ENCODE data around the gene TBC1D1. TPM values are rescaled to one million over a fixed set of nuclear protein-coding genes. Genes with fewer than 3 reads are reported as not detected.

TBC1D1 gene
- total RNA-seq, 1 experiment from 2014 or later: 56.0 TPM

- POLR2A ChIA-PET: no interaction called here
- DNase-seq (ENCODE audit: low read depth, low spot score) (no peak), ATAC-seq (no peak)
- Histone ChIP-seq H3K27me3 (ENCODE audit: control insufficient read depth, insufficient read depth, low read length) (no peaks in the 10 kb centered on the region), H3K4me3 (ENCODE audit: low read depth in 2 of 2, low read length in 2 of 2) (no peak overlapping the region), H3K4me1 (ENCODE audit: control insufficient read depth, insufficient read depth, low read length) (no peaks in the 10 kb centered on the region), H3K36me3 (ENCODE audit: control insufficient read depth, insufficient read depth, low read length) (no peaks in the 10 kb centered on the region), H3K27ac (ENCODE audit: low read length) (no peak overlapping the region), H3K9me3 (ENCODE audit: control insufficient read depth, insufficient read depth, low read depth, low read length) (no peaks in the 10 kb centered on the region)
- no TSS peak for BruUV-seq (replicated peaks)
- intact Hi-C loops (cut with micrococcal nuclease; ENCODE audit: unreplicated experiment) (loop anchor here (10.0 kb wide), 1 partner anchor 100 kb away; no protein-coding TSS in a partner anchor), in situ Hi-C loops (cut with HindIII; ENCODE audit: low pct_unique_long_range_greater_than_20kb, low sequenced_read_pairs) (no loop called here)
- TF ChIP-seq POLR2AphosphoS5 (IDR thresholded peaks at IDR 0.05; ENCODE audit: low read depth, low read length) (no peak), TCF7L2 (IDR thresholded peaks at IDR 0.05; ENCODE audit: low read depth, low read length) (no peak), SIN3A (IDR thresholded peaks at IDR 0.05; ENCODE audit: borderline replicate concordance, insufficient read depth, low read depth, low read length) (no peak), REST (IDR thresholded peaks at IDR 0.05; ENCODE audit: insufficient read depth in 1 of 2, low read depth in 2 of 2, low read length in 1 of 2) (no peak), CTCF (IDR thresholded peaks at IDR 0.05) (no peak)
- CTCF ChIA-PET: interaction anchor here (1.1 kb wide), 1 partner anchor 556 kb away, joined by 4 read pairs; no protein-coding TSS in a partner anchor
Measured at GRCh38 chr4:38174801-38175200, 283.9 kb downstream of the TBC1D1 start.

GRCh38 chr4:38176165-38176564 is 285.3 kb downstream of the TBC1D1 start:
- Histone ChIP-seq H3K27me3 (ENCODE audit: control insufficient read depth, insufficient read depth, low read length) (no peaks in the 10 kb centered on the region), H3K4me1 (ENCODE audit: control insufficient read depth, insufficient read depth, low read length) (no peaks in the 10 kb centered on the region), H3K4me3 (ENCODE audit: low read depth in 2 of 2, low read length in 2 of 2) (no peak overlapping the region), H3K27ac (ENCODE audit: low read length) (no peak overlapping the region), H3K9me3 (ENCODE audit: control insufficient read depth, insufficient read depth, low read depth, low read length) (no peaks in the 10 kb centered on the region), H3K36me3 (ENCODE audit: control insufficient read depth, insufficient read depth, low read length) (no peaks in the 10 kb centered on the region)
- no peak for ATAC-seq
- intact Hi-C loops (cut with micrococcal nuclease; ENCODE audit: unreplicated experiment): loop anchor here (10.0 kb wide), 1 partner anchor 101 kb away; no protein-coding TSS in a partner anchor
- ChIA-PET POLR2A (no interaction called here), CTCF (no interaction called here)
- in situ Hi-C loops (cut with HindIII; ENCODE audit: low pct_unique_long_range_greater_than_20kb, low sequenced_read_pairs): no loop called here
- TF ChIP-seq CTCF (IDR thresholded peaks at IDR 0.05): no peak
- no peak for TF ChIP-seq REST (IDR thresholded peaks at IDR 0.05; ENCODE audit: insufficient read depth in 1 of 2, low read depth in 2 of 2, low read length in 1 of 2)
- TF ChIP-seq TCF7L2 (IDR thresholded peaks at IDR 0.05; ENCODE audit: low read depth, low read length): no peak
- no peak for TF ChIP-seq SIN3A (IDR thresholded peaks at IDR 0.05; ENCODE audit: borderline replicate concordance, insufficient read depth, low read depth, low read length)
- no peak for TF ChIP-seq POLR2AphosphoS5 (IDR thresholded peaks at IDR 0.05; ENCODE audit: low read depth, low read length)
- no TSS peak for BruUV-seq (replicated peaks)
- DNase-seq (ENCODE audit: low read depth, low spot score): no peak
